Measurements from ENCODE around the gene GHR. TPM values are rescaled to one million over a fixed set of nuclear protein-coding genes. Genes with fewer than 3 reads are reported as not detected.

The GHR gene
- total and polyA plus RNA-seq, 10 of the 15 experiments (the other 5 are each of a cell fraction or from before 2014, with no cell fraction given) = 0.23 to 10.2 (median 0.48) TPM

- SMC1A ChIA-PET (ENCODE audit: uncharacterized antibody, unreplicated experiment) = interaction anchor here (1.4 to 2.0 kb wide), 2 partner anchors 9 to 44 kb away, joined by 8 to 11 read pairs; no protein-coding TSS in a partner anchor
- Histone ChIP-seq H3K9ac (ENCODE audit: control insufficient read depth, insufficient read depth, low read length) (no peak overlapping the region), H3K27me3 (replicated peaks in 1 of 2; ENCODE audit: control insufficient read depth in 2 of 2, insufficient read depth in 2 of 2, low read length in 1 of 2) (no peaks in the 10 kb centered on the region), H2AFZ (ENCODE audit: control insufficient read depth, low read depth, low read length) (no peak overlapping the region), H3K9me3 (replicated peaks; ENCODE audit: control insufficient read depth, insufficient read depth, low read length) (no peaks in the 10 kb centered on the region), H3K4me3 (no peak overlapping the region), H4K20me1 (ENCODE audit: control insufficient read depth, insufficient read depth) (no peaks in the 10 kb centered on the region), H3K4me1 (ENCODE audit: control insufficient read depth, insufficient read depth, low read length) (no peaks in the 10 kb centered on the region), H3K4me2 (ENCODE audit: control insufficient read depth, insufficient read depth) (no peak overlapping the region), H3K27ac (ENCODE audit: control insufficient read depth, insufficient read depth) (no peak overlapping the region), H3K79me2 (ENCODE audit: control insufficient read depth, insufficient read depth, low read length) (no peaks in the 10 kb centered on the region), H3K36me3 (ENCODE audit: control insufficient read depth in 2 of 2, insufficient read depth in 2 of 2, low read length in 1 of 2) (no peaks in the 10 kb centered on the region)
- RAD21 ChIA-PET (ENCODE audit: unreplicated experiment) = no interaction called here
- intact Hi-C loops (cut with micrococcal nuclease; ENCODE audit: unreplicated experiment) (no loop called here), in situ Hi-C loops (cut with MboI) (no loop called here)
- WGBS (ENCODE audit: insufficient coverage, insufficient replicate concordance, low lambda C conversion rate, missing lambda C conversion rate) = 21% methylated on average over 2 of the region's 2 CpGs
- ATAC-seq (no peak), DNase-seq (ENCODE audit: low read depth, low spot score) (no peak), FAIRE-seq (no peak)
- no TSS peak for BruUV-seq (replicated peaks)
- CTCF ChIA-PET = interaction anchor here (1.3 kb wide), 1 partner anchor 15 kb away, joined by 3 read pairs; no protein-coding TSS in a partner anchor
- POLR2A ChIA-PET = interaction anchor here (1.0 kb wide), 1 partner anchor 81 kb away, joined by 3 read pairs; no protein-coding TSS in a partner anchor
- TF ChIP-seq MTA2 (IDR thresholded peaks at IDR 0.05; ENCODE audit: low read depth) (no peak), CHD2 (IDR thresholded peaks at IDR 0.05; ENCODE audit: borderline replicate concordance, low read depth, low read length) (no peak), IRF5 (IDR thresholded peaks at IDR 0.05; ENCODE audit: borderline replicate concordance) (no peak), SIN3A (IDR thresholded peaks at IDR 0.05; ENCODE audit: low read depth, low read length) (no peak), HDGF (IDR thresholded peaks at IDR 0.05) (no peak)
Observed at GRCh38 chr5:42506662-42507061, 83.4 kb downstream of the GHR start.

GRCh38 chr5:42507451-42508097, 84.3 kb downstream of the GHR start:
- no peak for DNase-seq (ENCODE audit: low read depth, low spot score)
- no TSS peak for BruUV-seq (replicated peaks)
- POLR2A ChIA-PET = interaction anchor here (1.0 kb wide), 1 partner anchor 82 kb away, joined by 3 read pairs; no protein-coding TSS in a partner anchor
- H3K9me3 ChIP-seq (replicated peaks; ENCODE audit: control insufficient read depth, insufficient read depth, low read length) = no peaks in the 10 kb centered on the region
- SMC1A ChIA-PET (ENCODE audit: uncharacterized antibody, unreplicated experiment) = interaction anchor here (0.6 to 2.0 kb wide), 7 partner anchors 8 to 98 kb away, joined by 3 to 11 read pairs (median 3); partner anchors contain the start of gene GHR
- WGBS (ENCODE audit: insufficient coverage, insufficient replicate concordance, low lambda C conversion rate, missing lambda C conversion rate) = 36% methylated on average over 5 of the region's 5 CpGs
- H3K36me3 ChIP-seq (ENCODE audit: control insufficient read depth in 2 of 2, insufficient read depth in 2 of 2, low read length in 1 of 2) = no peaks in the 10 kb centered on the region
- H3K4me1 ChIP-seq (ENCODE audit: control insufficient read depth, insufficient read depth, low read length) = no peaks in the 10 kb centered on the region
- RAD21 ChIA-PET (ENCODE audit: unreplicated experiment) = no interaction called here
- no peaks in the 10 kb centered on the region for H4K20me1 ChIP-seq (ENCODE audit: control insufficient read depth, insufficient read depth)
- H3K4me3 ChIP-seq = no peak overlapping the region
- no peak overlapping the region for H3K9ac ChIP-seq (ENCODE audit: control insufficient read depth, insufficient read depth, low read length)
- FAIRE-seq = no peak
- H3K79me2 ChIP-seq (ENCODE audit: control insufficient read depth, insufficient read depth, low read length) = no peaks in the 10 kb centered on the region
- in situ Hi-C loops (cut with MboI) (no loop called here), intact Hi-C loops (cut with micrococcal nuclease; ENCODE audit: unreplicated experiment) (no loop called here)
- no peak for ATAC-seq
- H2AFZ ChIP-seq (ENCODE audit: control insufficient read depth, low read depth, low read length) = no peak overlapping the region
- H3K27ac ChIP-seq (ENCODE audit: control insufficient read depth, insufficient read depth) = no peak overlapping the region
- no peak overlapping the region for H3K4me2 ChIP-seq (ENCODE audit: control insufficient read depth, insufficient read depth)
- H3K27me3 ChIP-seq (replicated peaks in 1 of 2; ENCODE audit: control insufficient read depth in 2 of 2, insufficient read depth in 2 of 2, low read length in 1 of 2) = no peaks in the 10 kb centered on the region
- CTCF ChIA-PET = interaction anchor here (1.0 to 3.0 kb wide), 4 partner anchors 16 to 260 kb away, joined by 3 to 9 read pairs (median 3); partner anchors contain the start of gene GHR
- TF ChIP-seq ZBED1 (IDR thresholded peaks at IDR 0.05; ENCODE audit: borderline replicate concordance) (no peak), NBN (IDR thresholded peaks at IDR 0.05) (no peak), TCF7 (IDR thresholded peaks at IDR 0.05; ENCODE audit: borderline replicate concordance) (no peak), IRF4 (IDR thresholded peaks at IDR 0.05; ENCODE audit: low read depth, low read length) (no peak), HDAC2 (IDR thresholded peaks at IDR 0.05) (no peak), SUZ12 (IDR thresholded peaks at IDR 0.05; ENCODE audit: unreplicated experiment) (no peak), FOXK2 (IDR thresholded peaks at IDR 0.05) (no peak), YY1 (IDR thresholded peaks at IDR 0.05; ENCODE audit: low read depth, low read length) (no peak), GABPA (IDR thresholded peaks at IDR 0.05; ENCODE audit: low read depth) (no peak), ZZZ3 (IDR thresholded peaks at IDR 0.05; ENCODE audit: control insufficient read depth, insufficient read length, low read depth) (no peak), STAT3 (IDR thresholded peaks at IDR 0.05; ENCODE audit: low read depth, low read length) (no peak), RB1 (IDR thresholded peaks at IDR 0.05; ENCODE audit: borderline replicate concordance) (no peak), POU2F2 (IDR thresholded peaks at IDR 0.05; ENCODE audit: borderline replicate concordance, low read depth, low read length) (no peak)

Data from GM12878 (cell line).